ENCODE measurements around the gene ETS2.
"Not testable (repeated sequence)": the region's sequence is repeated elsewhere in the genome, so short reads cannot be mapped to it uniquely, and the experiment has no call there.

ETS2 gene

DNA sequence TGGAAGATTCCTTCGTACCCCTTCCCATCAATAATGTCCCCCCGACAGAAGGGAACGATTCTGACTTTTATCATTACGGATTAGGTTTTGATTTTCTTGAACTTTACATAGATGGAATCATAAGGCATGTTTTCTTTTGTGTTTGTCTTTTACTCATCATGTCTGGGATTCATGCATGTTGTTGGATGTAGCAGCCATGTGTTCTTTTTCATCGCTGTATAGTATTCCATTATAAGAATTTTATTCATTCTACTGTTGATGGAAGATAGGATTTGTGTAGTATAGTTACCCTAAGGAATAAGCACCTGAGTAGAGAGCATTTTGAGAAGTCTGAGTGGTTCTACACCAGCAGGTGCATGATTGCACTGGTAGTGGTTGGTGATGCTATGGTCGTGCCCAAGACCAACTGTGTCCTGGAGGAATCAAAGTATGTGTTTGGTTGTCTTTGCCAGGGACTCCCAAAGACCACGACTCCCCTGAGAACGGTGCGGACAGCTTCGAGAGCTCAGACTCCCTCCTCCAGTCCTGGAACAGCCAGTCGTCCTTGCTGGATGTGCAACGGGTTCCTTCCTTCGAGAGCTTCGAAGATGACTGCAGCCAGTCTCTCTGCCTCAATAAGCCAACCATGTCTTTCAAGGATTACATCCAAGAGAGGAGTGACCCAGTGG lies 13.5 kb downstream of the ETS2 start:
- no peak for DNase-seq

GRCh38 chr21:38819719-38820159 lies 14.0 kb downstream of the ETS2 start:
- peak; percentile 85 for DNase-seq

DNA sequence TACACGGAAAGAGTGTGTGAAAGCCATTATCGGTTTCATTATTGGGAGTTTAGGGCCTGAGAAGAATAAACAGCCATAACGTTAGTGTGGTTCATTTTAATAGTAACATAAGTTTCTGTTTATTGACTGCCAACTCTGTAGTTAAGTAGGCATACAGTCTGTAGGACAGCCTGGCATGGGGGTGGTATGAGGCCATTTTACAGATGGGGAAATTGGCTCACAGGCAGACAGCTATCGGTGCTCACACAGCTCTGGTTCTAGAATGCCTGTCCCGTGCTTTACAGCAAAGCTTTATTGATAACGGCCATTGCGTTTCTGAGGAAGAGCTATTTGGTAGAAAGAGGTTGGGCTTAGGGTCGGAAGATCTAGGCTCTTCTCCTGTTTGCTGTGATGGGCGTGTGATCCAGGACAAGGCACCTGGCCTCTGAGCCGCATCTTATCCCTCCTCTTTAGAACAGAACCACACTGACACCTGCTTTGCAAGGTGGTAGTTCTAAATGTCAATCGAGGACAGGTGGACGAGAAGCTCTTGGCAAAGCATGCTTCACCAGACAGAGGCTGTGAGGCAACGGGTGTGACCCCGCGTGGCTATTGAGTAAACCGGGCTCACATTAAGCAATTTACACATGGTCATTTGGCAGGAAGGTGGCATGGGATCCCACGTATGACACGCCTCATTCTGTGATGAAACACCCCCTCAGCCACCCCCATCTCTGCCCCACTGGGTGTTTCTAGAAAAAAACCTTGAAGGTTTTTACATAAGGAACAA lies 14.9 kb downstream of the ETS2 start:
- DNase-seq: no peak

- no peak for DNase-seq
These were observed 15.5 kb downstream of the ETS2 start for GRCh38 chr21:38821248-38821647.

- no peak for DNase-seq
These were observed 16.4 kb downstream of the ETS2 start for GRCh38 chr21:38821959-38822682.

DNA sequence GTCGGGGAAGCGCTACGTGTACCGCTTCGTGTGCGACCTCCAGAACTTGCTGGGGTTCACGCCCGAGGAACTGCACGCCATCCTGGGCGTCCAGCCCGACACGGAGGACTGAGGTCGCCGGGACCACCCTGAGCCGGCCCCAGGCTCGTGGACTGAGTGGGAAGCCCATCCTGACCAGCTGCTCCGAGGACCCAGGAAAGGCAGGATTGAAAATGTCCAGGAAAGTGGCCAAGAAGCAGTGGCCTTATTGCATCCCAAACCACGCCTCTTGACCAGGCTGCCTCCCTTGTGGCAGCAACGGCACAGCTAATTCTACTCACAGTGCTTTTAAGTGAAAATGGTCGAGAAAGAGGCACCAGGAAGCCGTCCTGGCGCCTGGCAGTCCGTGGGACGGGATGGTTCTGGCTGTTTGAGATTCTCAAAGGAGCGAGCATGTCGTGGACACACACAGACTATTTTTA lies 17.1 kb downstream of the ETS2 start:
- DNase-seq: no peak

DNA sequence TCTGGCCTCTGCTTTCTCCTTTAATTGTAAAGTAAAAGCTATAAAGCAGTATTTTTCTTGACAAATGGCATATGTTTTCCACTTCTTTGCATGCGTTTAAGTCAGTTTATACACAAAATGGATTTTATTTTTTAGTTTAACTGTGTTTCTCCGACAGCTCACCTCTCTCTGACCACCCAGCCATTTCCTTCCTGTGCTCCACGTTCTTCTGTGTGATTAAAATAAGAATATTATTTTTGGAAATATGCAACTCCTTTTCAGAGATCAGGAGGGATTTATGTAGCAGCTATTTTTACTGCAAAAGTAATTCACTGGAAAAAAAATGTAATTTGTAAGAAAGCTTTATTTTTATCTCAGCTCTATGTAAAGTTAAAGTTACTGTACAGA lies 18.0 kb downstream of the ETS2 start:
- no peak for DNase-seq

GRCh38 chr21:38824124-38824822 lies 18.5 kb downstream of the ETS2 start:
- DNase-seq: peak; percentile 93

DNA sequence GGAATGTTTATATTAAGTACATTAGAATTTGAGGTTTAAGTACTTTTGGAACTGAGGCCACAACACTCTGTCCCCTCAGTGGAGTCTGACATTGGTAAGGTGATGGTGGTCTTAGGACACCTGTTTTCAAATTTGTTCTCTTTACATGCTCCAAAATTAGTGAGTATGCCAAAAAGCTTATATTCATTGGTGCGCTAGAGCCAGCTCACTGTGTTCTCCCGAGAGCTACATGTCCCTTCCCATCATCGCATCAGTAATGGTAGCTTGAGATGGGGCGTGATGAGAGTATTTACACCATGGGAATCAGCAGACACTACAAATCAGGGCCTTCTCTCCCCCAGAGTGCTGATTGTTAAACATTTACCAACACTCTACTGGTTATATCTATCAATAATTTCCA lies 19.5 kb downstream of the ETS2 start:
- no peak for DNase-seq

DNA sequence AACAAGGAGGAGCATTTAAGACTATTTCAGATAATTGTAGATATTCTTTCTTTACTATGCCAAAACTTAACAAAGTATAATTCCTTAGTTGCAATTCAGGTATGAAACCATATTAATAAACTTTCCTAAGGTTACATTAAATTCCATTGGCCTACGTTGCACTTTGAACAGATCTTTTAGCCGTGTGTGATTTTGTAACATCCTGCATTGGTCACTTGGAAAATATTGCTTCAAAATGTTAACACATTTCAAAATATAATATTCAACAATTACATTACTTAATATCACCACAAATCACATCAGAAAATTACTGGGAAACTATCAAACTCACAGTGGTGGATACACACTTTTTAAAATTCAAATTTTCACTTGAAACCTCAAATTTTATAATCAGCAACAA lies 20.2 kb downstream of the ETS2 start:
- no peak for DNase-seq

- DNase-seq: not testable (repeated sequence)
These were observed 22.4 kb downstream of the ETS2 start for GRCh38 chr21:38828111-38828510.

- DNase-seq: no peak
These were observed 25.2 kb downstream of the ETS2 start for GRCh38 chr21:38830671-38831525.

- DNase-seq: peak; percentile 98
These were observed 26.1 kb downstream of the ETS2 start for GRCh38 chr21:38831526-38832467.

DNA sequence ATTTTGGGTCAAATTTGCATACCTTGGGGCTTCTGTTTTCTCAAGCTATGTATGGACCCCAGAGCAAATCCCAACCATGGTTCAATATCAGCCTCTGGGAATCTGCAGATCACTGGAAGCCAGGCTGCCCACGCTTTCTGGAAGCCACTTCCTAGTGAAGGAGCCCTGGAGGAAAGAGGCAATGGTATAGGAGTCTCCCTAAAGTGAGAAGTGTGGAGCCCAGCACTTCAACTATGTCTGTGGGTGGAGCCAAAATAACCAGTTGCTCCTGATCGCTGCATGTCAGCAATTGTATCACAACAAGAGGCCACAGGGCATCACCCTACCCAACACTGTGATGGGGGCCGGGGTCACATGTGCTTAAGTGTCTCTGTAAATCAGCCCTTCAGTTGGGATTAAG lies 26.9 kb downstream of the ETS2 start:
- DNase-seq: no peak

- no peak for DNase-seq
These were observed 27.4 kb downstream of the ETS2 start for GRCh38 chr21:38833117-38833516.

- DNase-seq: no peak
These were observed 29.0 kb downstream of the ETS2 start for GRCh38 chr21:38834725-38835124.

GRCh38 chr21:38837806-38838461 lies 32.2 kb downstream of the ETS2 start:
- DNase-seq: no peak

GRCh38 chr21:38838598-38839327 lies 33.0 kb downstream of the ETS2 start:
- DNase-seq: no peak

Data from HCEC 1CT (cell line).